GM12892 (cell line): ENCODE measurements around the gene LSG1.

Source experiments
- POLR2A ChIP-seq: IDR thresholded peaks from 2 replicates; pipeline ENCODE4 v1.6.1; 2011; ENCODE audit warnings: low read depth, low read length, control low read depth
- POLR2AphosphoS5 ChIP-seq: IDR thresholded peaks from 2 replicates; pipeline ENCODE4 v1.6.1; 2011; ENCODE audit warnings: low read depth, low read length, control low read depth
- TAF1 ChIP-seq: IDR thresholded peaks from 2 replicates; pipeline ENCODE4 v1.6.1; 2011; ENCODE audit warnings: low read depth, mild to moderate bottlenecking, control low read depth, low read length, borderline replicate concordance

GRCh38 chr3:194654443-194654842, 17.5 kb downstream of the LSG1 start:
- TF ChIP-seq POLR2AphosphoS5 (no peak), POLR2A (no peak), TAF1 (no peak)
